GM10847 (cell line): ENCODE measurements around the gene DHX29.

Source experiments
- POLR2A ChIP-seq: IDR thresholded peaks from 2 replicates; pipeline ENCODE4 v1.6.1; 2011; ENCODE audit not compliant: insufficient read length; ENCODE audit errors: extremely low read depth

The DHX29 gene

GRCh38 chr5:55324006-55324405, 16.5 kb upstream of the DHX29 start:
- TF ChIP-seq POLR2A: no peak

DNA sequence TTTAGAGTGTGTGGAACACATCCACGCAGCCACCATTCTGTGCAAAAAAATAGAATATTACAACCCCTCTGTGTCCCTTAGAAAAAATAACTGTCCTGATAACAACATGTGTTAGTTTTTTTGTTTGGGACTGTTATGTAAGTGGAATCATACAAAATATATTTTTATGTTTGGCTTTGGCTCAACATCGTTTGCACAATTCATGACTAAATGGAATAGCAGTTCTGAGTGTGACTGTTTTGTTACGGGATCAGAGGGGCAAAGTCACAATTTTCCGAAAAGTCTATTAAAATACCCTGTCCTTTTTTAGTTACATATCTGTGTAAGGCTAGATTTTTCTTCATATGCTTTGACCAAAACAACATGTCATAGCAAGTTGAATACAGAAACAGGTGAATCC, 13.1 kb upstream of the DHX29 start:
- TF ChIP-seq POLR2A: no peak

GRCh38 chr5:55319491-55319890, 12.0 kb upstream of the DHX29 start:
- no peak for TF ChIP-seq POLR2A

DNA sequence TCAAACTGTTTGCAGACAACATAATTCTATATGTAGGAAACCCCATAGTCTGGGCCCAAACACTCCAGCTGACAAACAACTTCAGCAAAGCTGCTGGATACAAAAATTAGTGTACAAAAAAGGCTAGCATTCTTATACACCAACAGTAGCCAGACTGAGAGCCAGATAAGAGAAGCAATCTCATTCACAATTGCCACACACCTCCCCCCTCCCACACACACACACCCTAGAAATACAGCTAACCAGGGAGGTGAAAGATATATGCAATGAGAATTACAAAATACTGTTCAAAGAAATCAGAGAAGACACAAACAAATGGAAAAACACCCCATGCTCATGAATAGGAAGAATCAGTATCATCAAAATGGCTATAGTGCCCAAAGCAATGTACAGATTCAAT, 9.3 kb upstream of the DHX29 start:
- no peak for TF ChIP-seq POLR2A

- no peak for TF ChIP-seq POLR2A
Measured at GRCh38 chr5:55316289-55316688, 8.8 kb upstream of the DHX29 start.

- TF ChIP-seq POLR2A: no peak
Measured at GRCh38 chr5:55313870-55314617, 6.5 kb upstream of the DHX29 start.

GRCh38 chr5:55308254-55308836, 851 bp upstream of the DHX29 start:
- TF ChIP-seq POLR2A: no peak

- TF ChIP-seq POLR2A: no peak
Measured at GRCh38 chr5:55306641-55307382, 682 bp downstream of the DHX29 start.

DNA sequence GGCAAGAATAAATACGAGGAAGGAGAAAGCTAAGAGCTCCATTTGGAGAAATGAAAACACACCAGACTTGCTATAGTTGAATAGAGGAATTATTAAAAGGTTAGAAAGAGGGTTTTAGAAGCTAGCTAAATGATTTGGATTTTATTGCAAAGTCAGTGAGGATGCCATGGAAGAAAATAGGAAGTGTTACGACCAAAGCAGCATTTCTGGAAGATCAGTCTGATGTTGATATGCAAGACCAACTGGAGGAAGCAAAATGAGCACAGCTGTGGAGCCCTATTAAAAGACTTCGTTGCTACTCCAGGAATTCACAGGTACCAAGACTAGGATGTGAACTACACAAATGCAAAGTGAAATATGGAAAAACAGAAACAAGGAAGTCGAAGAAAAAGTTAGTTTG, 2.1 kb downstream of the DHX29 start:
- TF ChIP-seq POLR2A: no peak

DNA sequence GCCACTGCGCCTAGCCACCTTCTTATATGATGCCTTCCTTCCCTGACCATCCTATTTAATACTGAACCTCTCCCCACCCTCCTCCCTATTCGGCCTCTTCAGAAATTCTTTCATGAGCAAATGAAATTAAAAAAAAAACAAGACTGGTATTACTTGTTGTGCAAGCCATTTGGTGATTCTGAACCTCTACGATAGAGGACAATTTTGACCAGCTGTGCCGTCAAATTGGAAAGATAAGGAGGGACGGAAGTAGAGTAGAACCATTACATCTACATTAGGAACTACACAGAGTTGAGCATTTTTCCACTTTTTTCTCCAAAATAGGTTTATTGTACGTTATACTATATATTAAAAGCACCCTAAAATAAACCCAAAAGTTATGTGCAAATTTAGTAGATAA, 2.9 kb downstream of the DHX29 start:
- no peak for TF ChIP-seq POLR2A

- no peak for TF ChIP-seq POLR2A
Measured at GRCh38 chr5:55303238-55303690, 4.2 kb downstream of the DHX29 start.

GRCh38 chr5:55300890-55301289, 6.6 kb downstream of the DHX29 start:
- no peak for TF ChIP-seq POLR2A

DNA sequence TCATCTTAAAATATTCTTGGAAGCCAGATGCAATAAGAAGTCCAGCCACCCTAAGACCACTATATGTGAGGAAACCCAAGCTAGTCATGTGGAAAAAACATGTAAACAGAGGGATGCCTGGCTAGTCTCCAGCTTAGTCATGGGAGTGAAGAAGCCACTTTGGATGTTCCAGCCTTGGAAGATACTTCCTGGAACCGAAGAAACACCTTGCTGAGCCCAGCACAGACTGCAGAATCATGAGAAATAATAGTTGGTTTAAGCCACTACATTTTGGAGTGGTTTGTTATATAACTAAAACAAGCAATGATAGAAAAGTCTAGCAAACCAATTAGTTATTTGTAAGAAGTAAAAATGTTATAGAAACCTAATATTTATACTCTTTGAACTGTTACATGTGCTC, 12.6 kb downstream of the DHX29 start:
- no peak for TF ChIP-seq POLR2A

DNA sequence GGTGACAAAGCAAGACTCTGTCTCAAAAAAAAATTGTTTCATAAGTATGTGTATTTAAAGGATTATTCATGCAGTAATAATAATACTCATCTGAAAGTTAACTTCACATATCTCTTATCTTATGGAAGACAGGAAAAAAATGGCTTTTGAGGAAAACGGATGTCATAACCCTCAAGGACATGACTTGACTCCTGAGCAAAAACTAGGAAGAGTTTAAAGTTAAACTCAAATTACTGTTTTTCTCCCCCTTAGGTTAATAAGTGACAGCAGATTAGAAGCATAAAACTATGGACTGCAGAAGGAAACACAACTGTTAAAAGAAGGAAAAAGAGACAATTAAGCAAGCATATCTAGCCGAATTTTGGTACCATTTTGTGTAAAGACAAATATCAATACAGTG, 16.5 kb downstream of the DHX29 start:
- TF ChIP-seq POLR2A: no peak

DNA sequence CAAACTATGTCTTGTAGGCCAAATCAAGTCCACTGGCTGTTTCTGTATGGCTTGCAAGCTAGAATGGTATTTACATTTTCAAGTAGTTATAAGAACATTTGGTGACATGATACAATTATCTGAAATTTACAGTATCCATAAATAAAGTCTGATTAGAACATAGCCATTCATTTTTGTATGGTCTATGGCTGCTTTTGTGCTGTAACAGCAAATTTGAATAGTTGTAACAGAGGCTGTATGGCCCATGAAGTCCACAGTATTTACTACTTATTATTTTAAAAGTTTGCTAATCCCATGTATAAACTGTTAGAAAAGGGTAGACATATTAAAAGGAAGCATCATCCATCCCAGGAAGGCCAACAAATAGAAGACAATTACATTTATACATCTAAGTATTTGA, 17.7 kb downstream of the DHX29 start:
- TF ChIP-seq POLR2A: no peak

- no peak for TF ChIP-seq POLR2A
Measured at GRCh38 chr5:55286411-55286933, 21.0 kb downstream of the DHX29 start.
